GM19397 (cell line): ENCODE data around the gene PDE3A.
"Not testable (repeated sequence)": the region's sequence is repeated elsewhere in the genome, so short reads cannot be mapped to it uniquely, and the experiment has no call there.

Source experiments
- ATAC-seq: cut with Tn5 transposase; IDR thresholded peaks from one replicate; pipeline ENCODE4 v1.9.1; 2021; ENCODE audit warnings: mild to moderate bottlenecking, moderate library complexity; ENCODE audit not compliant: unreplicated experiment

Gene PDE3A

GRCh38 chr12:20372326-20373096 is 4.2 kb downstream of the PDE3A start:
- no peak for ATAC-seq

GRCh38 chr12:20374795-20375194 is 6.5 kb downstream of the PDE3A start:
- no peak for ATAC-seq

- no peak for ATAC-seq
Observed at GRCh38 chr12:20375560-20375959, 7.2 kb downstream of the PDE3A start.

- no peak for ATAC-seq
Observed at GRCh38 chr12:20376984-20377383, 8.6 kb downstream of the PDE3A start.

- no peak for ATAC-seq
Observed at GRCh38 chr12:20377750-20378149, 9.4 kb downstream of the PDE3A start.

GRCh38 chr12:20382117-20382516 is 13.8 kb downstream of the PDE3A start:
- no peak for ATAC-seq

GRCh38 chr12:20383612-20384011 is 15.3 kb downstream of the PDE3A start:
- no peak for ATAC-seq

- not testable (repeated sequence) for ATAC-seq
Observed at GRCh38 chr12:20384836-20385235, 16.5 kb downstream of the PDE3A start.

GRCh38 chr12:20390846-20391245 is 22.5 kb downstream of the PDE3A start:
- no peak for ATAC-seq

GRCh38 chr12:20392339-20392738 is 24.0 kb downstream of the PDE3A start:
- ATAC-seq = no peak

GRCh38 chr12:20393707-20394106 is 25.4 kb downstream of the PDE3A start:
- ATAC-seq = no peak

GRCh38 chr12:20395791-20396550 is 27.6 kb downstream of the PDE3A start:
- ATAC-seq = no peak

- no peak for ATAC-seq
Observed at GRCh38 chr12:20398686-20399085, 30.3 kb downstream of the PDE3A start.

GRCh38 chr12:20400003-20400402 is 31.7 kb downstream of the PDE3A start:
- no peak for ATAC-seq

GRCh38 chr12:20403230-20403629 is 34.9 kb downstream of the PDE3A start:
- ATAC-seq = no peak

GRCh38 chr12:20404576-20405346 is 36.4 kb downstream of the PDE3A start:
- no peak for ATAC-seq

GRCh38 chr12:20409607-20410377 is 41.5 kb downstream of the PDE3A start:
- ATAC-seq = no peak

- no peak for ATAC-seq
Observed at GRCh38 chr12:20410734-20411133, 42.4 kb downstream of the PDE3A start.

GRCh38 chr12:20411345-20411744 is 43.0 kb downstream of the PDE3A start:
- ATAC-seq = no peak

GRCh38 chr12:20415028-20415427 is 46.7 kb downstream of the PDE3A start:
- no peak for ATAC-seq

GRCh38 chr12:20415641-20416040 is 47.3 kb downstream of the PDE3A start:
- ATAC-seq = no peak
